Activated CD4-positive, alpha-beta memory T cell treated with anti-CD3 and anti-CD28 coated beads, Interleukin-2, amount 10 ng/mL, durations not matched to agents 7 days and 5 days (primary cell): ENCODE measurements around the gene EPS15. TPM values are rescaled to one million over a fixed set of nuclear protein-coding genes. Genes with fewer than 3 reads are reported as not detected.
"Not testable (repeated sequence)": the region's sequence is repeated elsewhere in the genome, so short reads cannot be mapped to it uniquely, and the experiment has no call there.

Experiments used
- CTCF ChIA-PET: fragments of 350-600 bp; sonication (Branson Sonifier 250); formaldehyde crosslinking; loops from one replicate; lab custom pipeline; 2021; ENCODE audit warnings: antibody characterized with exemption, inconsistent platforms; lab: Charles Lee
- POLR2A ChIA-PET: fragments of 350-600 bp; sonication (Branson Sonifier 250); formaldehyde crosslinking; loops from one replicate; lab custom pipeline; 2021; ENCODE audit warnings: antibody characterized with exemption; lab: Charles Lee
- DNase-seq: peaks from one replicate; pipeline ENCODE4 v3.0.0-alpha.2; 2020
- H3K27ac Mint-ChIP-seq: one replicate; pipeline ENCODE4 v1.8.0; 2021; ENCODE audit warnings: mild to moderate bottlenecking, mixed read lengths
- H3K27me3 Mint-ChIP-seq: one replicate; pipeline ENCODE4 v1.8.0; 2021; ENCODE audit warnings: mixed read lengths
- H3K36me3 Mint-ChIP-seq: one replicate; pipeline ENCODE4 v1.8.0; 2021; ENCODE audit warnings: low read depth, mixed read lengths
- H3K4me1 Mint-ChIP-seq: one replicate; pipeline ENCODE4 v1.8.0; 2021; ENCODE audit warnings: mixed read lengths
- H3K4me3 Mint-ChIP-seq: one replicate; pipeline ENCODE4 v1.8.0; 2021; ENCODE audit warnings: mild to moderate bottlenecking, mixed read lengths
- H3K9me3 Mint-ChIP-seq: one replicate; pipeline ENCODE4 v1.8.0; 2021; ENCODE audit warnings: mixed read lengths
- total RNA-seq, 2 experiments: library from RNA; stranded (reverse); gene quantifications; one replicate each; pipeline ENCODE4 v1.2.3, GENCODE V29; 2021

EPS15 gene
- total RNA-seq, 2 experiments from 2014 or later, result 71.8 to 75.0 TPM

- POLR2A ChIA-PET, result interaction anchor here (1.4 kb wide), 1 partner anchor 18 kb away, joined by 3 read pairs; the partner anchor contains the start of gene EPS15
- H3K27me3 Mint-ChIP-seq, H3K9me3 Mint-ChIP-seq, DNase-seq, CTCF ChIA-PET: not testable (repeated sequence)
- Mint-ChIP-seq H3K4me3 (peak overlapping the region; percentile 39), H3K36me3 (peaks cover 58% of the 10 kb centered on the region), H3K27ac (peak overlapping the region; percentile 44), H3K4me1 (peaks cover 36% of the 10 kb centered on the region)
These were observed 17.8 kb downstream of the EPS15 start for GRCh38 chr1:51501218-51501630.

GRCh38 chr1:51499694-51500093 is 19.4 kb downstream of the EPS15 start:
- ChIA-PET POLR2A (interaction anchor here (1.1 kb wide), 1 partner anchor 20 kb away, joined by 3 read pairs; the partner anchor contains the start of gene EPS15), CTCF (no interaction called here)
- Mint-ChIP-seq H3K27ac (no peak overlapping the region), H3K4me3 (no peak overlapping the region), H3K4me1 (peaks cover 30% of the 10 kb centered on the region), H3K27me3 (no peaks in the 10 kb centered on the region), H3K36me3 (peaks cover 51% of the 10 kb centered on the region), H3K9me3 (no peaks in the 10 kb centered on the region)
- no peak for DNase-seq

GRCh38 chr1:51498924-51499323 is 20.1 kb downstream of the EPS15 start:
- CTCF ChIA-PET, result no interaction called here

GRCh38 chr1:51497340-51497739 is 21.7 kb downstream of the EPS15 start:
- ChIA-PET CTCF (no interaction called here), POLR2A (interaction anchor here (1.0 kb wide), 1 partner anchor 9 kb away, joined by 3 read pairs; no protein-coding TSS in a partner anchor)
- no peaks in the 10 kb centered on the region for H3K9me3 Mint-ChIP-seq
- no peaks in the 10 kb centered on the region for H3K27me3 Mint-ChIP-seq
- no peak overlapping the region for H3K4me3 Mint-ChIP-seq
- no peak overlapping the region for H3K27ac Mint-ChIP-seq
- peaks cover 36% of the 10 kb centered on the region for H3K4me1 Mint-ChIP-seq
- H3K36me3 Mint-ChIP-seq, result peaks cover 46% of the 10 kb centered on the region
- DNase-seq, result no peak

More at GRCh38 chr1:51498924-51499323, 20.1 kb downstream of the EPS15 start:
- Mint-ChIP-seq H3K9me3 (no peaks in the 10 kb centered on the region), H3K4me3 (no peak overlapping the region), H3K36me3 (peaks cover 56% of the 10 kb centered on the region), H3K4me1 (peaks cover 32% of the 10 kb centered on the region), H3K27ac (no peak overlapping the region), H3K27me3 (no peaks in the 10 kb centered on the region)
- no peak for DNase-seq
- POLR2A ChIA-PET, result interaction anchor here (1.1 kb wide), 1 partner anchor 20 kb away, joined by 3 read pairs; the partner anchor contains the start of gene EPS15

- H3K9me3 Mint-ChIP-seq, result no peaks in the 10 kb centered on the region
- ChIA-PET CTCF (no interaction called here), POLR2A (no interaction called here)
These were observed 24.8 kb downstream of the EPS15 start for GRCh38 chr1:51494138-51494830.

GRCh38 chr1:51491166-51491981 is 27.7 kb downstream of the EPS15 start:
- H3K36me3 Mint-ChIP-seq, result peaks cover 15% of the 10 kb centered on the region
- H3K4me3 Mint-ChIP-seq, result no peak overlapping the region
- ChIA-PET POLR2A (interaction anchor here (0.8 to 1.4 kb wide), 2 partner anchors 14 to 15 kb away, joined by 3 to 5 read pairs; no protein-coding TSS in a partner anchor), CTCF (interaction anchor here (0.7 kb wide), 1 partner anchor 278 kb away, joined by 4 read pairs; no protein-coding TSS in a partner anchor)
- peak overlapping the region; percentile 6 for H3K27ac Mint-ChIP-seq
- no peaks in the 10 kb centered on the region for H3K27me3 Mint-ChIP-seq
- H3K4me1 Mint-ChIP-seq, result peaks cover 28% of the 10 kb centered on the region
- DNase-seq, result no peak
- no peaks in the 10 kb centered on the region for H3K9me3 Mint-ChIP-seq

More at GRCh38 chr1:51494138-51494830, 24.8 kb downstream of the EPS15 start:
- Mint-ChIP-seq H3K4me1 (peaks cover 35% of the 10 kb centered on the region), H3K36me3 (peaks cover 26% of the 10 kb centered on the region), H3K27me3 (no peaks in the 10 kb centered on the region), H3K27ac (no peak overlapping the region), H3K4me3 (no peak overlapping the region)
- no peak for DNase-seq

- H3K27me3 Mint-ChIP-seq, result no peaks in the 10 kb centered on the region
- no peak overlapping the region for H3K4me3 Mint-ChIP-seq
- H3K9me3 Mint-ChIP-seq, result no peaks in the 10 kb centered on the region
- peaks cover 28% of the 10 kb centered on the region for H3K4me1 Mint-ChIP-seq
- DNase-seq, result no peak
- peaks cover 17% of the 10 kb centered on the region for H3K36me3 Mint-ChIP-seq
- CTCF ChIA-PET, result interaction anchor here (1.2 to 1.3 kb wide), 2 partner anchors 46 to 279 kb away, joined by 3 read pairs; no protein-coding TSS in a partner anchor
- POLR2A ChIA-PET, result no interaction called here
- H3K27ac Mint-ChIP-seq, result no peak overlapping the region
These were observed 29.6 kb downstream of the EPS15 start for GRCh38 chr1:51489472-51489871.

- H3K9me3 Mint-ChIP-seq, result no peaks in the 10 kb centered on the region
- H3K27ac Mint-ChIP-seq, result no peak overlapping the region
- no peaks in the 10 kb centered on the region for H3K27me3 Mint-ChIP-seq
- H3K4me3 Mint-ChIP-seq, result no peak overlapping the region
- no peak for DNase-seq
- peaks cover 10% of the 10 kb centered on the region for H3K36me3 Mint-ChIP-seq
- ChIA-PET POLR2A (interaction anchor here (1.3 to 1.4 kb wide), 2 partner anchors 9 to 30 kb away, joined by 3 to 6 read pairs; partner anchors contain the start of gene EPS15), CTCF (interaction anchor here (0.6 to 1.3 kb wide), 3 partner anchors 47 to 280 kb away, joined by 3 read pairs; no protein-coding TSS in a partner anchor)
- H3K4me1 Mint-ChIP-seq, result peaks cover 21% of the 10 kb centered on the region
These were observed 30.6 kb downstream of the EPS15 start for GRCh38 chr1:51488372-51489050.

- H3K27me3 Mint-ChIP-seq, result no peaks in the 10 kb centered on the region
- H3K4me3 Mint-ChIP-seq, result no peak overlapping the region
- CTCF ChIA-PET, result no interaction called here
- H3K27ac Mint-ChIP-seq, result no peak overlapping the region
- POLR2A ChIA-PET, result interaction anchor here (1.4 kb wide), 1 partner anchor 31 kb away, joined by 6 read pairs; the partner anchor contains the start of gene EPS15
- H3K9me3 Mint-ChIP-seq, result no peaks in the 10 kb centered on the region
- no peak for DNase-seq
- peaks cover 20% of the 10 kb centered on the region for H3K4me1 Mint-ChIP-seq
- H3K36me3 Mint-ChIP-seq, result peaks cover 15% of the 10 kb centered on the region
These were observed 31.4 kb downstream of the EPS15 start for GRCh38 chr1:51487628-51488027.

- no peak overlapping the region for H3K4me3 Mint-ChIP-seq
- ChIA-PET POLR2A (no interaction called here), CTCF (interaction anchor here (0.9 kb wide), 1 partner anchor 31 kb away, joined by 3 read pairs; no protein-coding TSS in a partner anchor)
These were observed 34.5 kb downstream of the EPS15 start for GRCh38 chr1:51484591-51484990.

GRCh38 chr1:51482881-51483280 is 36.2 kb downstream of the EPS15 start:
- Mint-ChIP-seq H3K4me3 (no peak overlapping the region), H3K27me3 (no peaks in the 10 kb centered on the region), H3K4me1 (no peaks in the 10 kb centered on the region), H3K27ac (no peak overlapping the region), H3K36me3 (peaks cover 46% of the 10 kb centered on the region), H3K9me3 (peaks cover 7% of the 10 kb centered on the region)
- CTCF ChIA-PET, result no interaction called here
- POLR2A ChIA-PET, result no interaction called here
- no peak for DNase-seq

More at GRCh38 chr1:51484591-51484990, 34.5 kb downstream of the EPS15 start:
- peaks cover 41% of the 10 kb centered on the region for H3K36me3 Mint-ChIP-seq
- peaks cover 2% of the 10 kb centered on the region for H3K9me3 Mint-ChIP-seq
- DNase-seq, result no peak
- no peak overlapping the region for H3K27ac Mint-ChIP-seq
- H3K4me1 Mint-ChIP-seq, result peaks cover 3% of the 10 kb centered on the region
- no peaks in the 10 kb centered on the region for H3K27me3 Mint-ChIP-seq
